ENCODE data around the gene INSL3.
"Not testable (repeated sequence)": the region's sequence is repeated elsewhere in the genome, so short reads cannot be mapped to it uniquely, and the experiment has no call there.

Gene INSL3

GRCh38 chr19:17803264-17803896 is 17.9 kb downstream of the INSL3 start:
- in situ Hi-C loops (cut with HindIII; ENCODE audit: low sequenced_read_pairs), result no loop called here
- no peak for TF ChIP-seq CTCF (IDR thresholded peaks at IDR 0.05; ENCODE audit: low read depth, low read length, missing control alignments)
- H3K4me3 ChIP-seq (ENCODE audit: low read depth, low read length), result no peak overlapping the region
- no peak for DNase-seq (ENCODE audit: low read depth)

GRCh38 chr19:17802137-17802858 is 19.0 kb downstream of the INSL3 start:
- H3K4me3 ChIP-seq (ENCODE audit: low read depth, low read length), result no peak overlapping the region
- in situ Hi-C loops (cut with HindIII; ENCODE audit: low sequenced_read_pairs), result no loop called here
- DNase-seq (ENCODE audit: low read depth), result no peak
- TF ChIP-seq CTCF (IDR thresholded peaks at IDR 0.05; ENCODE audit: low read depth, low read length, missing control alignments), result no peak

DNA sequence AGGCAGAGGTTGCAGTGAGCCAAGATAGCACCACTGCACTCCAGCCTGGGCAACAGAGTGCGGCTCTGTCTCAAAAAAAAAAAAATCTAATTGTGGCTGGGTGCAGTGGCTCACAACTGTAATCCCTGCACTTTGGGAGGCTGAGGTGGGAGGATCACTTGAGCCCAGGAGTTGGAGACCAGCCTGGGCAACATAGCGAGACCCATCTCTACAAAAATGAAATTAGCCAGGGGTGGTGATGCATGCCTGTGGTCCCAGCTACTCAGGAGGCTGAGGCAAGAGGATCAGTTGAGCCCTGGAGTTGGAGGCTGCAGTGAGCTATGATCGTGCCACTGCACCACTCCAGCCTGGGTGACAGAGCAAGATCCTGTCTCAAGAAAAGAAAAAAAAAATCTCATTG is 22.7 kb downstream of the INSL3 start:
- DNase-seq (ENCODE audit: low read depth); H3K4me3 ChIP-seq (ENCODE audit: low read depth, low read length); in situ Hi-C loops (cut with HindIII; ENCODE audit: low sequenced_read_pairs): not testable (repeated sequence)

GRCh38 chr19:17797424-17798201 is 23.7 kb downstream of the INSL3 start:
- TF ChIP-seq CTCF (IDR thresholded peaks at IDR 0.05; ENCODE audit: low read depth, low read length, missing control alignments), result no peak
- no peak for DNase-seq (ENCODE audit: low read depth)
- H3K4me3 ChIP-seq (ENCODE audit: low read depth, low read length), result no peak overlapping the region
- in situ Hi-C loops (cut with HindIII; ENCODE audit: low sequenced_read_pairs), result no loop called here

DNA sequence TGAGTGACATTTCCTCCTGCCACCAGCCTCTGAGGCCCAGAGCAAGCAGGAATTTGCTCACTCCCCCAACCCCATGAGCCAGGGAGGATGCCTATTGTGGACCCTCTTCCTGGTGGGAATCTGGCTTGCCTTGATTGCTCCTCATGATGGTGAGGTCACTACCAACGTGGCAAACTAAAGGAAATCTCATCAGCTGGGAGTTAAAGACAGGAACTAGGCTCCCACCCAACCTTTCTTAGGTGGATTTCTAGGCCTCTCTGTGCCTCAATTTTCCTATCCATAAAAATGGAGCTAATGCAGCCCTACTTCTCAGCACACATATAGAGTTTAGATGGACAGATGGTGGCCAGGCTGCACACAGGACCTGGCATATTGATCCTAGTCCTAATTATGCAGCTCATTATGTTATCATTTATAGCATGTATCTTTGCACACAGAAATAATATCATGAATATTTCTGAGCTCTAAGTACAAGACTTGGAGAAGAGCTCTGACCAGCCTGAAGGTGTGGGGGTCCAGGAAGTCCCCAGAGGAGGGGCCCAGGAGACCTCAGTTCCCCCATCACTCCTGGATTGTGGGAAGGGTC is 24.4 kb downstream of the INSL3 start:
- H3K4me3 ChIP-seq (ENCODE audit: low read depth, low read length), result no peak overlapping the region
- no peak for TF ChIP-seq CTCF (IDR thresholded peaks at IDR 0.05; ENCODE audit: low read depth, low read length, missing control alignments)
- in situ Hi-C loops (cut with HindIII; ENCODE audit: low sequenced_read_pairs), result no loop called here
- DNase-seq (ENCODE audit: low read depth), result no peak

- no peak for TF ChIP-seq CTCF (IDR thresholded peaks at IDR 0.05; ENCODE audit: low read depth, low read length, missing control alignments)
- DNase-seq (ENCODE audit: low read depth), result no peak
- in situ Hi-C loops (cut with HindIII; ENCODE audit: low sequenced_read_pairs), result no loop called here
- no peak overlapping the region for H3K4me3 ChIP-seq (ENCODE audit: low read depth, low read length)
Measured at GRCh38 chr19:17796013-17796837, 25.1 kb downstream of the INSL3 start.
